Embryonic facial prominence (tissue), 1 donor: Measurements from ENCODE around the gene CDK19.
"Not testable (repeated sequence)": the region's sequence is repeated elsewhere in the genome, so short reads cannot be mapped to it uniquely, and the experiment has no call there.

ENCODE experiments used
- DNase-seq: peaks from one replicate; pipeline ENCODE4 v3.0.0-alpha.2; 2016; ENCODE audit errors: extremely low spot score

Gene CDK19

GRCh38 chr6:110813338-110814101, 1.7 kb downstream of the CDK19 start:
- no peak for DNase-seq

DNA sequence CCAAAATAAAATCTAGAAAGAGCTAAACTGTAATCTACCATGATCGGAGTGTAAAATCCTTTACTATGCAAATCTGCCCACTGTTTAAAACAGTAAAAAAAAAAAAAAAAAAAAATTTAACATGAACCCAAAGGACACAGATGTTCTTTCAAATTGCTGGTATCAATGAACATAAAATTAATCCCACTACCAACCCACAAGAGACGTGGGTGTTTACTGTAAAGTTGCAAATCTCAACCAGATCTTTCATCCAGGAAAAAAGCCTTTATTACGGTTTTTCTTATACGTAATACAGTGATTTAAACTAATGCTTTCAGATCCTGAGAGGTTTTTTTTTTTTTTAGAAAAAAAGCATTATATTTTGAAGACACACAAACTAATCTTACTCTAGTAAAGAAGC, 2.5 kb downstream of the CDK19 start:
- no peak for DNase-seq

DNA sequence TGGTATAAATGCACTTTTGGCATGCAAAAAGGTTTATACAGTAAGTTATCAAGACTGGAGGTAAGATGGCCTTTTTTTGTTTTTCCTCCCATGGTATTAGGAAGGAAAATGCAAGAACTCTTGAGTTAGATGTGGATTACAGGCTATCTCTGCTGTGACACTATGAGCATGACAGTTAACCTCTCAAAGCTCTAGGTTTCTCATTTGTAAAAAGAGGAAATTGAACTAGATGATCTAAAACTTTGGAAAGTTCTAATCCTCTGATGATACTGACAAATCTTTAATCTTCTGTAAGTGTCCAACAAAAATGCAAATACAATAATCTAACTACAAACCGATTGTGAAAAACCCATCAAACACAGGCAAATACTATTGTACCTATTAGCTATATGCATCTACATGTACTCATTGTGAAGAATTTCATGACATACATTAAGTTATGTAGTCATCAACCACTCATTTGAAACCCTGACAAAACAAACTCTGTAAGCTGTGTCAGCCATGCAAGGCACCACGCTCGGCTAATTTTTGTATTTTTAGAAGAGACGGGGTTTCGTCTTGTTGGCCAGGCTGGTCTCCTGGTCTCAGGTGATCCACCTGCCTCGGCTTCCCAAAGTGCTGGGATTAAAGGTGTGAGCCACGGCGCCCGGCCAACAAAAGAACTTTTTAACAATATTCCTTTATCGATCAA, 4.2 kb downstream of the CDK19 start:
- DNase-seq, result no peak

- no peak for DNase-seq
Observed at GRCh38 chr6:110809792-110810191, 5.5 kb downstream of the CDK19 start.

DNA sequence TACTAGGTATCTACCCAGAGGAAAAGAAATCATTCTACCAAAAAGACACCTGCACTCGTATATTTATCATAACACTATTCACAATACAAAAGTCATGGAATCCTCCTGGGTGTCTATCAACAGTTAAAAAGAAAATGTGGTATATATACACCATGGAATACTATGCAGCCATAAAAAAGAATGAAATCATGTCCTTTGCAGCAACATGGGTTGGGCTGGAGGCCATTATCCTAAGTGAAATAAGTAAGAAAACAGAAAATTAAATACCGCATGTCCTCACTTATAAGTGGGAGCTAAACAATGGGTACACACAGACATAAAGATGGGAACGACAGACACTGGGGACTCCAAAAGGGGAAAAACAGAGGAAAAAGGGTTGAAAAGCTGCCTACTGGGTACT, 13.1 kb downstream of the CDK19 start:
- DNase-seq, result not testable (repeated sequence)

- no peak for DNase-seq
Observed at GRCh38 chr6:110800839-110801196, 14.5 kb downstream of the CDK19 start.

DNA sequence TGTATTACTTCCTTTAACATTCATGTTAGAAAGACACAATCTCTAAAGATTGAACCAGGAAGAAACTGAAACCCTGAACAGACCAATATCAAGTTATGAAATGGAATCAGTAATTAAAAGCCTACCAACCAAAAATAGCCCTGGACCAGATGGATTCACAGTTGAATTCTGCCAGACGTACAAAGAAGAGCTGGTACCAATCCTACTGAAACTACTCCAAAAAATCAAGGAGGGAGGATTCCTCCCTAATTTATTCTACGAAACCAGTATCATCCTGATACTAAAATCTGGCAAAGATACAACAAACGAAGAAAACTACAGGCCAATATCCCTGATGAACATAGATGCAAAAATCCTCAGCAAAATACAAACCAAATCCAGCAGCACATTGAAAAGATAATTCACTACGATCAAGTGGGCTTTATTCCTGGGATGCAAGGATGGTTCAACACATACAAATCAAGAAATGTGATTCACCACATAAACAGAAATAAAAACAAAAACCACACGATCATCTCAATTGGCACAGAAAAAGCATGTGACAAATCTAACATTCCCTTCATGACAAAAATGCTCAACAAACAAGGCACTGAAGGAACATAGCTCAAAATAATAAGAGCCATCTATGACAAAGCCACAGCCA, 15.0 kb downstream of the CDK19 start:
- DNase-seq, result no peak

GRCh38 chr6:110799655-110800054, 15.6 kb downstream of the CDK19 start:
- DNase-seq, result no peak

GRCh38 chr6:110799189-110799588, 16.1 kb downstream of the CDK19 start:
- DNase-seq, result no peak

DNA sequence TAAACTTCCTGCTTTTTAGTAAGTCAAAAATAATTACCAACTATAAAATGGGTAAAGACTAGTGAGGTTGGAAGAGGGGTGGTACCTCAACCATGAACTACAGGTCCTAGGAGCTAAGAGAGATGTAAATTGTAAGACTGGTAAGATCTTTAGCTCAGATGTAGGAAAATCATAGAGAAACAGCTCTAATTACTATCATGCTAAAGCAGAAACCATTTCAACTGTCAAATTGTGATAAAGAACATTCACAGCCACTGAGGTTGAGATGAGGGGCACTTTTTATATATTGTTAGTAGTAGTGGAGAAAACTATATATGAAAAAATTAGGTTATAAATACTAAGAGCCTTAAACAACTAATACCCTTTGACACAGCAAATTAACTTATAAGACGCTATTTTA, 20.0 kb downstream of the CDK19 start:
- DNase-seq, result no peak

DNA sequence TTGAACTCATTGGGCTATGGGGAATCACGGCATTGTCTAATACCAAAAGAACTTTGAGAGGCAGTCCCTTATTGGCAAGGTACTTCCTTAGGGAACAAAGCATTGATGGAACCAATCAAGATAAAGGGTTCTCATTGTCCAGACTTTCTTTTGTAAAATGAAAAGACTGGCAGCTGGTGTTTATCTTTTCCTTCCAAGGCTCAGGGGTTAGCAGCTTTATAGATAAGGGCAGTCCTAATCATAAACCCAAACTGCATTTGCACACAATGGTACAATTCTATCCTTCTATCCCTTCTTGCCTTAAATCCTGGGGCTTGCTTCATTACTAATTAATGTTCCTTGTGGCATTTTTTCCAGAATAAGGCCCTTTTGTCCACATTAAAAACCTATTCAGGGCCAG, 28.6 kb downstream of the CDK19 start:
- DNase-seq, result no peak

DNA sequence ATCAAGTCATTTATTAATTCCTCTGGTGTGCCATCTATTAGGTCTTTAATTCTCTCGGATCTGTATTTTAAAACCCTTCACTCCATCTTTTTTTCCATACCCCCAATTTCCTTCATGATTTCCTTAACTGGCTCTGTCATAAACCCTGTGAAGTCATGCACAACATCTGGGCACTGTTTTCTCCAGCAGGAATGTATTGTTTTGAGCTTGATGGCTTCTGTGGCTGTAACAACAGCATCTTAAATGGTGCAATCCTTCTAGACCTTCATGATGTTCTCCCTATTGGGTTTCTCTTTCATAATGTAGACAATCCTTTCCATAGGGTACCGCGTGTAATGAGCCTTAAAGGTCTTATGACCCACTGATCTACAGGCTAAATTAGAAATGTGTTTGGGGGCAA, 29.0 kb downstream of the CDK19 start:
- no peak for DNase-seq

GRCh38 chr6:110784610-110784979, 30.7 kb downstream of the CDK19 start:
- DNase-seq, result no peak

DNA sequence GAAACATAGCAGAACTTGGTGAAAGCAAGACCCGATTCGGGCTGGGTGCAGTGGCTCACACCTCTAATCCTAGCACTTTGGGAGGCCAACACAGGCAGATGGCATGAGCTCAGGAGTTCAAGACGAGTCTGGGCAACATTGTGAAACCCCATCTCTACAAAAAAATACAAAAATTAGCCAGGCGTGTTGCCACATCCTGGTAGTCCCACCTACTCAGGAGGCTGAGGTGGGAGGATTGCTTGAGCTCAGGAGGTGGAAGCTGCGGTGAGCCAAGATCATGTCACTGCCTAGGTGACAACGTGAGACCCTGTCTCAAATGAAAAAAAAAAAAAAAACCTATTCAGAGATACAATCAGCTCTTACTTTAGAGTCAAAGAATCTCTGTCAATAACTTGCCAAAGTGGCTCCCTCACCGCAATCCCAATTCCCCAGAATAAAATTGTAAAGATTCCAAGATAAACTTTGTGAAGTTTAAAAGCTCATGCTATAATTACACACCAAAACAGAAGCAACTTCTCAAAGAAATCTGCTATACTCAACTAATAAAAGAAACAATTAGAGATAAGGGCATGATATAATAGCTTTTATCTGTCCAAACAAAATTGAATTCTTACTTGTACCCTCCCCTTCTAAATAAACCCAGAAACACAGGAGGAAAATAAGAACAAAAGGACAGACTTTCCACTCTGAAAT, 33.6 kb downstream of the CDK19 start:
- no peak for DNase-seq

DNA sequence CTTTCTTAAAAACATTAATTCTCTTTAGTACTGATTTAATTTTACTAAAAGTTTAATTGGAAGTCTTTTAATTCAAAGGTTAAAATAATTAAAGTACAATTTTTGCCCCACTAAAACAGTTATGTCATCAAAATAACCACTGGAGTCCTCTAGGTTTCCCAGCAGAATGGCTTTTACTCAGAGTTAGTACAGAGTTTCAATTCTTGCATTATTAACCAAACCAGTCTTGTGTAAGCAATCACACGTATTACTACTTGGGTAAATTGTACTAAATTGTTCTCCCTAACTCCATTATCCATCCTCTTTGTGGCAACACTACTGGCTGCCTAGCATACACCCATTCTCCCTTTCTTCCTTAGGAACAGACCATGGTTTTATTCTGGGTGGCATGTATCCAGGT, 36.9 kb downstream of the CDK19 start:
- DNase-seq, result no peak

GRCh38 chr6:110777636-110778035, 37.6 kb downstream of the CDK19 start:
- DNase-seq, result no peak

DNA sequence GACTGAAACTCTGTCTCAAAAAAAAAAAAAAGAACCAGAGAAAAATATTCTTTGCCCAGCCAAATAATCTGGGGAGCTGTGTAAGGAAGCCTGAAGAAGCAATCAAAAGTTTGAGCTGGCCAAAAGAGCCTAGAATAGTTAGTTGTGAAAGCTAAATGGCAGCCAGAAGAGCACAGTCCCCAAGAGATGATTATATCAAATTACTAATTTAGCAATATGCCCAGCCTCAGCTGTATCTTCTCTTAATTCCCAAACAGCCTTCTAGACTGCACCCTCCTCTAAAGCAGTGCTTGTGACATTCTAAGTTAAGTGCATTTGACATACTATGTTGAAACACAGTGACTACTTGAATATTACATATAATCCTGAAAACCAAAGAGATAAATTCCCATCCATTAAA, 38.9 kb downstream of the CDK19 start:
- no peak for DNase-seq

DNA sequence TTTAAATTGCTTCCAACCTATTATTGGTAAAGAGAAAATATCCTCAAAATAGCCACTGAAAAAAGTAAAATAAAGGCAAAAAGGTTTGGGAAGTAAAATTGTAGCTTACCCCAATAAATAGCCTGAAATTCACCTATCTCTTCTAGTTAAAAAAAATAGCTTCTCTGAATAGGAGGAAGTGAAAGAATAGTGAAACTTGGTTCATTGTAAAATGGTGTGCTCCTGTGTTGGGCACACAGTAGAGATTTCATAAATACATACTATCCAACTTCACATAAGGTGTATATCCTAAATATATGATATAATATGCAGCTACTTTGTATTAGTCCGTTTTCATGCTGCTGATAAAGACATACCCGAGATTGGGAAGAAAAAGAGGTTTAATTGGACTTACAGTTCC, 45.3 kb downstream of the CDK19 start:
- no peak for DNase-seq

DNA sequence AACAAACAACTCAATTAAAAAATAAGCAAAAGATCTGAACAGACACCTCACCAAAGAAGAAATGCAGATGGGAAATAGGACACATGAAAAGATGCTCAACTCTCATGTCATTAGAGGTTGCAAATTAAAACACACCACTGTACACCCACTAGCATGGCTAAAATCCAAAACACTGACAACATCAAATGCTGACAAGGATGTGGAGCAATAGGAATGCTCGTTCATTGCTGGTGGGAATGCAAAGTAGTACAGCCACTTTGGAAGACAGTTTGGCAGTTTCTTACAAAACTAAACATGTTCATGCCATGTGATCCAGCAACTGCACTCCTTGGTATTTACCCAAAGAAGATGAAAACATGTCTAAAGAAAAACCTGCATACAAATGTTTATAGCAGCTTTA, 47.2 kb downstream of the CDK19 start:
- no peak for DNase-seq

- DNase-seq, result no peak
Observed at GRCh38 chr6:110761371-110761770, 53.9 kb downstream of the CDK19 start.

DNA sequence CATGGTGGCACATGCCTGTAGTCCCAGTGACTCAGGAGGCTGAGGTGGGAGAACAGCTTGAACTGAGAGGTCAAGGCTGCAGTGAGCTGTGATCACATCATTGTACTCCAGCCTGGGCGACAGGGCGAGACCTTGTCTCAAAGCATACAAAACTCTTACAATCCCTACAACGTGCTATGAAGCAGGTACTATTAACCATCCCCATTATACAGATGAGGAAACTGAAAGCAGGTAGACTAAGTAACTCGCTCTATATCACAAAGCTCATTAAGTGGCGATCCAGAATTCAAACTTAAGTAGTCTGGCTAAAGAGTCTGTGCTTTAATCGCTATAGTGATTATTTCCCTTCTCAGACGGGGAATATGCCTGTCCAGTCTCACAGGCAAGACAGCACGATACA, 54.7 kb downstream of the CDK19 start:
- DNase-seq, result no peak

GRCh38 chr6:110760098-110760497, 55.2 kb downstream of the CDK19 start:
- not testable (repeated sequence) for DNase-seq

DNA sequence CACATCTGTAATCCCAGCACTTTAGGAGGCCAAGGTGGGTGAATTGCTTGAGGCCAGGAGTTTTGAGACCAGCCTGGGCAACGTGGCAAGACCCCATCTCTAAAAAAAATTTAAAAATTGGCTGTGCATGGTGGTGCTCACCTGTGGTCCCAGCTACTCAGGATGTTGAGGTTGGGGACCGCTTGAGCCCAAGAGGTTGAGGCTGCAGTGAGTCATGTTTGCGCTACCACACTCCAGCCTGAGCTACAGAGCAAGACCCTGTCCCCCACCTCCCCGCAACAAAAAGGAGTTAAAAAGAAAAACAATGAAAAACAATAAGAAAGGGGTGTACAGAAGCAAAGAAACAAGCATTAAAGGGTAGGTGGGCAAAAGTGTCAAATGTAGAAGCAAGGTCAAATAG, 57.3 kb downstream of the CDK19 start:
- DNase-seq, result no peak
